SH-SY5Y (cell line): ENCODE measurements around the gene POLDIP2.

ENCODE experiments used
- GATA2 ChIP-seq: IDR thresholded peaks from 2 replicates; pipeline ENCODE4 v1.6.1; 2011; ENCODE audit warnings: mild to moderate bottlenecking, low read depth, low read length
- GATA3 ChIP-seq: IDR thresholded peaks from 2 replicates; pipeline ENCODE4 v1.6.1; 2011; ENCODE audit warnings: low read depth, mild to moderate bottlenecking, low read length, moderate library complexity

POLDIP2 gene

DNA sequence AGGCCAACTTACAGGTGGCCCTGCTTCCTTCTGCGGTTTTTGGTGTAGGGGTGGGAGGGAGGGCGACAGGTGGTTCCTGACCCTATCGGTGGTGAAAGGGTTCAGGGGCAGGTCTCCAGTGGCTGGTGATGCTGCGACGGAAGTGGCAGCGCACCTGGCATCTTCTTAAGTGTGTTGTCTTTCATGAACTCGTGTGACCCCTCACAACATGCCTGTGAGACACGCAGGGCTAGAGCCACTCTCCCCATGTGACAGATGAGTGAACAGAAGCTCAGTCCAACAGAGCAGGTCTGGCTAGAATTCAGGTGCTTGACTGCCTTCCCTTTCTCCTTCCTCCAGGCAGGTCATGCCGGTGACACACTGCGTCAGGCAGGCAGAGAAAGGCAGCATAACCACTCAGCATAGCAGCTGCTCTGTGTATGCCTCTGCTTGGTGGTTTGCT is 13.8 kb downstream of the POLDIP2 start:
- no peak for TF ChIP-seq GATA2
- no peak for TF ChIP-seq GATA3

DNA sequence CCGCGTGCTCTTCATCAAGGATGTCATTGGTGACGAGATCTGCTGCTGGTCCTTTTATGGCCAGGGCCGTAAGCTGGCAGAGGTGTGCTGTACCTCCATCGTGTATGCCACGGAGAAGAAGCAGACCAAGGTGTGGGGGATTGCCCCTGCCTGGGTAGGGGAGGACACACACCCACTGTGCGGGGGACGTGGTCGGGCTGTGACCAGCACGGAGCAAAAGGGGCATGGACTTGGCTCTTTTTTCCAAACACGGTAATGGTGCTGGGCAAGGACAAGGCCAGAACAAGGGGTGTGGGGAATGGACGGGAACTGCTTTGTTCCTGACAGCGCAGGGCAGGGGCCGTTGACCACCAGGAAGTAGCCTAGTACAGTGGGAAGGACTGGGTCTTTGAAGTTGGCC is 15.0 kb downstream of the POLDIP2 start:
- TF ChIP-seq GATA2 (no peak), GATA3 (no peak)

DNA sequence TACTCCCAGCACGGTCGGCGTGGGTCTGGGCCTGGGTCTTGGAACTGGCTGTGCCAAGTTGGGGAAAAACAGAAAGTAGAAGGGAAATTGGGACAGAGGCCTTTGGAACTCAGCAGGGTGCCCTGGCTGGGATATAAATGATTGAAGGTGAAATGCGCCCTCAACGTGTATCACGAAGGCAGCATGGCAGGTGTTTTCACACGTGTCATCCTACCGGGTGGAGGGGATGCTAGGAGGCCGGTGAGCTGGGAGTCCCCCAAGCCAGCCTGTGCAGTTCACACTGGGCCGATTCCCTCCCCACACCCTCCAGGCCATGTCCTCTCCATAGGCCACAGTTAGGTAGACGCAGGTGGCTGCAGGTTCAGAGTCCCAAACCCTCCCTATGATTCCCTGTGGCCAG is 15.8 kb downstream of the POLDIP2 start:
- TF ChIP-seq GATA3 (no peak), GATA2 (no peak)

DNA sequence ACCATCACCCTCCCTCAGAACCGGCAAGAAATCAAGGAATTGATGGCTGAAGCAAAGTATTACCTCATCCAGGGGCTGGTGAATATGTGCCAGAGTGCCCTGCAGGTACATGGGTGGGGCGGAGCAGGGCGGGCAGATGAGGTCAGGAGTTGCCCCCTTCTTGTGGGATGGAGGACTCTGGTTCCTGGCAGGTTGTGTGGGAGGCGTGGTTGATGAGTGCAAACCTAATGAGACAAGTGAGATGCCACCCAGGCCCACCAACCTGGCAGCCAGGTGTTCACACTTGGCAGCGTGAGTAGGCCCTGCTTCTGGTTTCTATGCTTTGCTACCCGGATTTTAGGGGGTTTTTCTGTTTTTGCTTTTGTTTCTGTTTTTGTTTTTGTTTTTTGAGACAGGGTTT is 17.0 kb downstream of the POLDIP2 start:
- no peak for TF ChIP-seq GATA2
- TF ChIP-seq GATA3 = no peak

DNA sequence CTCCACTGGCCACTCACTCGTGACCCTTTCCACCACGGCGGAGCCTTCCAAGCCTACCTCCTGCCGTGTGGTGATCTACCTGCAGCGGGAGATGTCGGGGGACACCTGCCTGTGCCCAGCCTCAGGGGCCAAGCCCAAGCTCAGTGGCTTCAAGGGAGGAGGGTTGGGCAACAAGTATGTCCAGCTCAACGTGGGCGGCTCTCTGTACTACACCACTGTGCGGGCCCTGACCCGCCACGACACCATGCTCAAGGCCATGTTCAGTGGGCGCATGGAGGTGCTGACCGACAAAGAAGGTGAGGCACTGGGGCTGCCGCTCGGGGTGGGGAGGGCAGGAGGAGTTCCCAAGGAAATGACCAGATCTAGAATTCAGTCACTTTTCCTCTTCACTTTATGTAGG is 17.9 kb downstream of the POLDIP2 start:
- TF ChIP-seq GATA2 = no peak
- TF ChIP-seq GATA3 = no peak

DNA sequence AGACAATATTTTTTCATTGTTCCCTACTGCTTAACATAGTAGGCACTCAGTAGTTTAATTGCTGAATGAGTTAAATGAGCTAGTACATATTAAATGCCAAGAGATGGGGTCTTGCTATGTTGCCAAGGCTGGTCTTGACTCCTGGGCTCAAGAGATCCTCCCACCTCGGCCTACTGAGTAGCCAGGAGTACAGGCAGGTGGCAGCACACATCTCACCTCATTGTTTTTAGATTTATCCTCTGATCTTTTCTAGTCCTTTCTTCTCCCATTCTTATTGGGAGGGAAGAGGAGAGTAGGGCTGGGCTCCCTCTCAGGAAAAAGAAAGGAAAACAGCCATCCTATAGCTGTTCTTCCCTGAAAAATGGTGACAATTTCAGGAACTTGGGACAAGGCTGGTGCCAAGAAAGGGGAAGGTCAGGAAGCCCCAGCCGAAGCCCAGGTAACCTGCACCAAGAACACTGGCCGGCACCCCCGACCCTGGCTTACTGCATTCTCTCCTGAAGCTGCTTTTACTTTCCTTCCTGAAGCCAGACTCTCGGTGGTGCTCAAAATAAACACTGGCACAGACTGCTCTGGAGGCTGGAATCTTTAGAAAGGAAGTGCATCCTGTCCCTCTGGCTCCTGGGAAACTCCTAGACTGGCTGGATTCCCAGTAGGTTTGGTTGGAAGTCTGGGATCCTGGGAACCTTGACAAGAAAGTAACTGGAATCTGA is 19.1 kb downstream of the POLDIP2 start:
- TF ChIP-seq GATA3 = no peak

DNA sequence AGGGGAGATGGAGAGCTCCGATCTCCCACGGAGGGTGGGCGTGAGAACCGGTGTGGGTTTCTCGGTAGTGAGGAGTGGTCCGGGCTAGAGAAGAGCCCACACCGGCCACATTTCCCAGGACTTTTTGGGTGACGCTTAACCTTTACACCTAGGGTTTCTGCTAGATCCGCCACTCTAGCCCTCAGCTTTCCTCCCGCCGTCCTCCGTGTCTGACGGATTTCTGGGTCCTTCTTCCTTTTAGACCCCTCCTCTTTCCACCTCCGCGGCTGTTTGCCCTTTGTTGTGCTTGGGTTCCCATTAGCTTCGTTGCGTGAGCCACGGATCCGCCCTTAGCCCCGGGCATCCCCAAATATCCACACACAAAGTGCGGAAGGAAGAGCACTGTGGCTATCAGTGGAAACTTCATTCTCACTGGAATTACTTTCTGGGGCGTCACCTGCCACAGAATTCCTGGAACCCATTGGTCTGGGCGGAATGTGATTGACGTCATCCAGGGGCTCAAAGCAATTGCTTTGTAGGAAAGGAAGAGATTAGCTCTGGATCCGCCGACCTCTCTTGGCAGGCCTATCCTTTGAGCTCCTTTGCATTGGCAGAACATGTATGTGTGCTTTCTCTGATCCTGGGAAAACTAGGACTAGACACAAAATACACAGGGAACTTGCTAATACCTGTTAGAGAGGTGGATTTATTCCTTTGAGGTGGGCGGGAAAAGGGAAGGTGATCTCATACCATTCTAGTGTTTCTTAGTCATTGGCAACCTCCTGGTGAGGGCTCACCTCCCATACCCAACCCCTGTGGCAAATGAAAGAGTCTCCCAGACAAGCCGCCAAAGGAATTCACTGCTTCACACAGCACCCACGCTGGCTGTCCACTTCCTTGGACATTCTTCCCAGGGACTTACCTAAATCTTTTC is 21.1 kb downstream of the POLDIP2 start:
- TF ChIP-seq GATA2 (no peak), GATA3 (no peak)

DNA sequence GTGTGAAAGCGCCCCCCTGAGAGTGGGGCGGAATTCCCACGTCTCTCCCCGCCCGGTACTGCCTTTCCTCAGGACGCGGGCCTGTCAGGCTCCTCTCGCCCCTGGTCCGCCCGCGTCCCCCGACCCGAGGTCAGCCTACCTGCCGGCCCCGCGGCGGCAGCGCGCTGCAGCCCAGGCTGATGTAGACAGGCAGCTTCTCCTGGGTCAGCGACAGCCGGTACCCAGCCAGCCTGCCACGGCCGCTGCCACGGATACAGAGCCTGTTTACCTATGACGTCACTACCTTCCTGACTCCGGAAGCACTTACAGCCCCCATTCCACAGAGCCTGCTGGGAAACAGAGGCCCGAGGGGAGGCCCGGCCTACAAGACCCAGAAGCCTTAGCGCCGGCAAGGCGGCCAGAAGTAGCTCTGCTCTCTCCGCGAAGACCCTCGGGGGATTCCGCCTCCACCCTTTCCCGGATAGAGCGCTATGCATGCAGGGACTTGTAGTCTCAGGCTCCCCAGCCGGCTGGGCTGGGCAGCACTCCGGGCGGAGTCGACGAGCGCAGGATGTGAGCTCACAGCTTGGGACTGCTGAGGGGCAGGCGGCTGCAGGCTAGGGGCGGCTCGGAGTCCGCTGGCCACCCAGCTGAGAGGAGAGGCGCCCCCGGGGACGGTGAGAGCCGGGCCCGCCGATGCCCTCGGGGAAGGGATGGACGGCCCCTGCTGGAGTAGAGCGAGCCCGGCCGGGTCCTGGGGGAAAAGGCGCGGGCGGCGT is 21.9 kb downstream of the POLDIP2 start, which contains the start of the genes IFT20 and TNFAIP1:
IFT20 (minus strand) TSS at position 272 of the 758 bp plus-strand sequence. CDS start 3,487 bp downstream, outside the sequence.
TNFAIP1 (plus strand) TSS at position 561 of the 758 bp plus-strand sequence. CDS start 3,761 bp downstream, outside the sequence.
- TF ChIP-seq GATA2 (no peak), GATA3 (no peak)

DNA sequence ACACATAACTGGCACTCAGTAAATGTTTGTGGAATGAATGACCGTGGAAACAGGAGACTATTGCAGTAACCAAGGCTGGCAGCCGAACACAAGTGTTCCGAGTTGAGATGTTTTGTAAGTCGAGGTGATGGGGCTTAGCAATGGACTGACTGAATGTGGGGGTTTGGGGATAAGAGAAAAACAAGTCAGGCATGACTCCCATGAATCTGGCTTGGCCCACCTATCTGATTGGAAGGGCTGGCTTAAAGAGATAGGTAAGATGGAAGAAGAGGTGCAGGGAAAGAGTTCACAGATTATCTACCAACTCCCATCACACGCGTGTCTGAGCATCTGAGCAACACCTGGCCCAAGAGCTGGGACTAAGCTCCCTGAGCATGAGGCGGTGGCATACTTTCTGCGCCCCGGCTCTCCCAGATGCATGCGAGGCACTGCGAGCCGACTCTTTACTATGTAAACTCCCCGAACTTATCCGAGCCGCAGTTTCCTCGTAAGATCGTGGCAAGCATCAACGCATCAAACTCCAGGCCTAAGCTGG is 22.6 kb downstream of the POLDIP2 start:
- TF ChIP-seq GATA2 = no peak
- no peak for TF ChIP-seq GATA3

DNA sequence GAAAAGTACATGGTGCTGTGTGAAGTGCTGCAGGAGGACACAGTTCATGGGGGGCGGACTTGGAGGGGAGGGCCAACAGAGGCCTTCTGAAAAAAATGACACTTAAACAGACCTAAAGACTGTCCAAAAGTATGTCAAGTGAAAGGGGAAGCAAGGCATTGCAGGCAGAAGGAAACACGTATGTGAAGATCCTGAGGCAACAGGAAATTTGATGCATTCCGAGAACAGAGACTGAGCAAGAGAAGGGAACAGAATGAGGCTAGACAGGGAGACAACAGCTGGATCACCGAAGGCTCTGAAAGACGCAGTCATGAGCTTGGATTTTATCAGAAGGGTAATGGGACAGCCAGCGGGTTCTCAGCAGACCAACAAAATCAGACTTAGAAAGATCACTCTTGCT is 23.2 kb downstream of the POLDIP2 start:
- TF ChIP-seq GATA3 (no peak), GATA2 (no peak)

DNA sequence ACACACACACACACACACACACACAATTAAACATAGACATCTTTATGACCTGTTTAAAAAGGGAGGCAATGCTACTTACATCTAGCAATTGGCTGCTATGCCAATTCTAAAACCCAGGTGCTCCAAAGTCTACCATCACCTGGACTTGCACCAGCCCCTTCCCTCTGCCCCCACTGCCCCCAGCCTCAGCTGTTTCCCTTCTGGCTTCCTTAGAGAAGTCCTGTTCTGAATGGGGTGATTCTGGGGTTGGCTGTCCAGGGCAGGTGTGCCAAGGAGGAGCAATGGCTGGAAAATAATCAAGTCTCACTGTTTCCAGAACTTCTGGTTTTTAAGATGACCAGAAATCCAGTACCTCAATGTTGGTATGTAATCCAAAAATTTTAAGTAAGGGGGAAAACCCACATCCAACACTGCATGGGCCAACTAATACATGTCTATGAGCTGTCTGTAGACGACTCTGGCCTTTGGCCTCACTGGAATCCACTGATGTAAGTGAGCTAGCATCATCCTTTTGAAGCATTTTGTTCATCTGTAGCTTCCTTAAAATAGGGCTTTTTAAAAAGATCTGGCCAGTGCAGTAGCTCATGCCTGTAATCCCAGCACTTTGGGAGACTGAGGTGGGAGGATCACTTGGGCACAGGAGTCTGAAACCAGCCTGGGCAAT is 24.1 kb downstream of the POLDIP2 start:
- no peak for TF ChIP-seq GATA2
- no peak for TF ChIP-seq GATA3

DNA sequence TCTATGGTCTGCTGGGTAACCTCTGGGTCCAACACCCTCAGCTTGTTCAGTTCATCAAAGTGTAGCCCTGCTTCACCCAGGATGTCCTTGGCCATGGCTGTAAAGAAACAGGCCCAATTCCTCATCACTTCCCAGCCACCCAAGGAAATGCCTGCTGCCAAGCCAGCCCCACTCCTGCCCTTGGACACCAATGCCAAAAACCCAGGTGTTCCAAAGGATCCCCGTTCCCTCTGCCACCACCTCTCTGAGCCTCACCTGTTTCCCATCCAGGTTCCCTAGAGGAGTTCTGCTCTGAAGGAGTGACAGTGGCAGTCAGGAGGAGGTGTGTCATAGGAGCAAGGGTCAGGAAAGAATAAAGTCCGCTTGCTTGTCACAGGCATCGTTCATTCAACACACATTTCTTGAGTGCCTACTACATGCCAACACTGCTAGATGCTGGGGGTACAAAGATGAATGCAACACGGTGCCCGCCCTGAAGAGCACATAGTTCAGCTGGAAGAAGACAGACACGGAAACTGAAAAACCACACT is 25.4 kb downstream of the POLDIP2 start:
- TF ChIP-seq GATA2 (no peak), GATA3 (no peak)

DNA sequence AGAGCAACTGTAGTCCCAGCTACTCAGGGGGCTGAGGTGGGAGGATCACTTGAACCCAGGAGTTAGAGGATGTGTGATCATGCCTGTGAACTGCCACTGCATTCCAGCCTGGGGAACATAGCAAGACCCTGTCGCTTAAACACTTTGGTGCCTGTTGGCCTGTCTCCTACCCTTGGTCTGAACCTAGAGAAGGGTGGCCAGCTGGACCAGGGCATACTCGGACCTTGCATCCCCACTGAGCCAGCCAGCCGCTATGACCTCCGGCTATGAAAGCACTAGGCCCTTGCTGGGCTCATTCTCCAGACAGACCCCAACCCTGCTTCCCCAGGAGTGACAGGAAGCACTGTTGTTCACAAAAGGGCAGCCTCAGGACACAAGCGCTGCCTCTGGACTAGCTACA is 26.7 kb downstream of the POLDIP2 start:
- TF ChIP-seq GATA3 = no peak
- no peak for TF ChIP-seq GATA2

DNA sequence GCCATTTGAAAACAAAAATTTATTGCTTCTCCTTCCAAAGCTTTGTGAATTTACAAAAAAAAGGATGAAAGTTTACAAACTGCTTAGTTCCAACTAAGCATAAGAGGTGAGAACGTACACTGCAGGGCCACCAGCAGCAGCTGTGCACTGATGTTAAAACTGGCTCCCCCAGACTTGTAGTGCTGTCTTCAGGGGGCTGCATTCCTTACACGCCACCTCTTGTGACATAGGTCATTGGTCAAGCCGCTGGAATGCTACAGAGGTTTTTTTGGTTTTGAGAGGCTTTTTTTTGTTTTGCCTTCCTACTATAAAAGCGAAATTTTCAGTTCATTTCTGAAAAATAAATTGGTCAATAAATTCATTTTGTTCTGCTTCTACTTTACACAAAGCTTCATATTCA is 29.0 kb downstream of the POLDIP2 start:
- TF ChIP-seq GATA2 (no peak), GATA3 (no peak)

DNA sequence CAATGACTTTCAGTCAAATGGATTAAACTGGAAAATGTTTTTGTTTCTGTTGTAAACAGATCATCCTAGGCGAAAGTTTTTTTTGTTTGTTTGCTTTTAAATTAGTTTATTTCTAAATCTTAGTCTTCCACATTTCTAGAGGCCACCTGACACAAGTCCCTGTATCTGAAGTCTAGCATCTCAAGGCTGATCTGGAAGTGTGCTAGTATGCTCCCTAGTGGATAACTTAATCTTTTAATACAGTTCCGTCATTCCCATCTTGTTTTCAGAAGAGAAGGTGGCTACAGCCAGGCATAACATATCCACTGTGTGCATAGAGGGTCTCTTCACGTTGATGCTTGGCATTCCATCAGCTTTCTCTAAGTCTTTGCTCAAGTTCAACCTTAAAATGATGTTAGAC is 29.6 kb downstream of the POLDIP2 start:
- TF ChIP-seq GATA2 = no peak
- no peak for TF ChIP-seq GATA3
